K562 (cell line): ENCODE results near the gene SLC5A11. TPM values are rescaled to one million over a fixed set of nuclear protein-coding genes. Genes with fewer than 3 reads are reported as not detected.

ENCODE experiments used
- CHD7 ChIP-seq: fragments of 200-600 bp; sonication (generic); IDR thresholded peaks from one replicate; pipeline ENCODE4 v1.6.1; 2012; ENCODE audit warnings: mild to moderate bottlenecking, low read depth, low read length, inconsistent platforms
- CREB1 ChIP-seq, 2 experiments: sonication (generic) in 1 of 2; formaldehyde crosslinking in 1 of 2; IDR thresholded peaks; 2 replicates each; pipeline versions ENCODE4 v1.6.1 to v1.8.0; 2012 to 2022; ENCODE audit warnings: inconsistent platforms in 1 of 2, mild to moderate bottlenecking in 1 of 2, missing genetic modification reagents in 1 of 2, moderate library complexity in 1 of 2
- FOXP4 ChIP-seq: sonication (generic); formaldehyde crosslinking; IDR thresholded peaks from 2 replicates; pipeline ENCODE4 v1.8.0; 2022; ENCODE audit warnings: mild to moderate bottlenecking, missing genetic modification reagents, borderline replicate concordance
- HDGF ChIP-seq: fragments of 450-650 bp; IDR thresholded peaks from 2 replicates; pipeline ENCODE4 v1.6.1; 2016
- PTRF ChIP-seq: fragments of 450-650 bp; IDR thresholded peaks from 2 replicates; pipeline ENCODE4 v1.6.1; 2016; ENCODE audit warnings: mild to moderate bottlenecking, missing genetic modification characterization, missing compliant biosample characterization
- PURB ChIP-seq: sonication (generic); formaldehyde crosslinking; IDR thresholded peaks from 2 replicates; pipeline ENCODE4 v1.9.0; 2021; ENCODE audit warnings: low read depth, mild to moderate bottlenecking, missing genetic modification reagents
- RBM14 ChIP-seq: fragments of 200-400 bp; formaldehyde crosslinking; IDR thresholded peaks from 2 replicates; pipeline ENCODE4 v1.6.1; 2018; ENCODE audit warnings: low read depth, mild to moderate bottlenecking, low read length, moderate library complexity, borderline replicate concordance; ENCODE audit not compliant: insufficient read depth
- ZNF644 ChIP-seq: fragments of 200-800 bp; sonication (Bioruptor generic); IDR thresholded peaks from 2 replicates; pipeline ENCODE4 v1.6.1; 2016; ENCODE audit warnings: low read depth, missing genetic modification characterization, missing compliant biosample characterization
- polyA plus RNA-seq, 8 experiments: library from polyadenylated mRNA; depleted of rRNA in 4 of 8; stranded (reverse) in 5 of 8; unstranded in 3 of 8; fragments of >200 nt; fragmentation: Nextera tagmentation in 2 of 8; fragmentation: Illumina TruSeq in 1 of 8; extraction: Ambion mirVana in 2 of 8; extraction: Trizol in 1 of 8; gene quantifications; 2 replicates each; pipeline versions ENCODE4 v1.2.1 to v1.2.3, GENCODE V29; 2011 to 2014; ENCODE audit warnings: inconsistent platforms in 1 of 8, missing spikeins in 1 of 8
- total RNA-seq, 7 experiments: library from RNA; depleted of rRNA in 6 of 7; stranded (reverse); fragments of >200 nt in 6 of 7; fragmentation: Illumina TruSeq in 2 of 7; extraction: Trizol in 2 of 7; gene quantifications; 2 replicates each; pipeline versions ENCODE4 v1.2.1 to v1.2.3, GENCODE V29; 2011 to 2021; ENCODE audit warnings: low replicate concordance in 1 of 7
- TF ChIP-seq, protein P1 (sequence below): fragments of 150-350 bp; IDR thresholded peaks from 2 replicates; pipeline ENCODE4 v1.6.1; 2014; ENCODE audit warnings: low read depth, mild to moderate bottlenecking, low read length, borderline replicate concordance

SLC5A11 gene
- total and polyA plus RNA-seq, 9 of the 15 experiments (the other 6 are each of a cell fraction or from before 2014, with no cell fraction given), result 0.04 to 0.25 (median 0.11) TPM; not detected in 3

- TF ChIP-seq CHD7 (no peak), HDGF (no peak), CREB1 (IDR thresholded peaks at IDR 0.05) (0 out of 2 replicates have a peak, but pooled peaks have one; percentile 37), CREB1 (CRISPR knock-in tag; IDR thresholded peaks at IDR 0.05) (no peak), ZNF644 (0 out of 2 replicates have a peak, but pooled peaks have one; percentile 33), PURB (CRISPR knock-in tag) (no peak), FOXP4 (CRISPR knock-in tag) (no peak), PTRF (tag) (no peak), RBM14 (no peak)
- TF ChIP-seq, protein P1, sequence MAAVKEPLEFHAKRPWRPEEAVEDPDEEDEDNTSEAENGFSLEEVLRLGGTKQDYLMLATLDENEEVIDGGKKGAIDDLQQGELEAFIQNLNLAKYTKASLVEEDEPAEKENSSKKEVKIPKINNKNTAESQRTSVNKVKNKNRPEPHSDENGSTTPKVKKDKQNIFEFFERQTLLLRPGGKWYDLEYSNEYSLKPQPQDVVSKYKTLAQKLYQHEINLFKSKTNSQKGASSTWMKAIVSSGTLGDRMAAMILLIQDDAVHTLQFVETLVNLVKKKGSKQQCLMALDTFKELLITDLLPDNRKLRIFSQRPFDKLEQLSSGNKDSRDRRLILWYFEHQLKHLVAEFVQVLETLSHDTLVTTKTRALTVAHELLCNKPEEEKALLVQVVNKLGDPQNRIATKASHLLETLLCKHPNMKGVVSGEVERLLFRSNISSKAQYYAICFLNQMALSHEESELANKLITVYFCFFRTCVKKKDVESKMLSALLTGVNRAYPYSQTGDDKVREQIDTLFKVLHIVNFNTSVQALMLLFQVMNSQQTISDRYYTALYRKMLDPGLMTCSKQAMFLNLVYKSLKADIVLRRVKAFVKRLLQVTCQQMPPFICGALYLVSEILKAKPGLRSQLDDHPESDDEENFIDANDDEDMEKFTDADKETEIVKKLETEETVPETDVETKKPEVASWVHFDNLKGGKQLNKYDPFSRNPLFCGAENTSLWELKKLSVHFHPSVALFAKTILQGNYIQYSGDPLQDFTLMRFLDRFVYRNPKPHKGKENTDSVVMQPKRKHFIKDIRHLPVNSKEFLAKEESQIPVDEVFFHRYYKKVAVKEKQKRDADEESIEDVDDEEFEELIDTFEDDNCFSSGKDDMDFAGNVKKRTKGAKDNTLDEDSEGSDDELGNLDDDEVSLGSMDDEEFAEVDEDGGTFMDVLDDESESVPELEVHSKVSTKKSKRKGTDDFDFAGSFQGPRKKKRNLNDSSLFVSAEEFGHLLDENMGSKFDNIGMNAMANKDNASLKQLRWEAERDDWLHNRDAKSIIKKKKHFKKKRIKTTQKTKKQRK, result no peak
These were observed 7.1 kb upstream of the SLC5A11 start (continued) for GRCh38 chr16:24838554-24839266.
